Ramos (cell line): ENCODE data around the gene PLXNA2.

Experiments used
- in situ Hi-C: fragments of 300-500 bp; cut with MboI; formaldehyde crosslinking; loops from one replicate; pipeline ENCODE4 v1.14.3; 2022; ENCODE audit warnings: low sequenced_read_pairs; ENCODE audit not compliant: unreplicated experiment

Gene PLXNA2

GRCh38 chr1:208036918-208037766 lies 207.0 kb downstream of the PLXNA2 start:
- in situ Hi-C loops = no loop called here

- in situ Hi-C loops = no loop called here
Observed at GRCh38 chr1:208036106-208036808, 207.9 kb downstream of the PLXNA2 start.

- in situ Hi-C loops = no loop called here
Observed at GRCh38 chr1:208034135-208034534, 210.0 kb downstream of the PLXNA2 start.

GRCh38 chr1:208033236-208033635 lies 210.9 kb downstream of the PLXNA2 start:
- in situ Hi-C loops = no loop called here

GRCh38 chr1:208031932-208032320 lies 212.3 kb downstream of the PLXNA2 start:
- in situ Hi-C loops = no loop called here

- in situ Hi-C loops = no loop called here
Observed at GRCh38 chr1:208031316-208031931, 212.8 kb downstream of the PLXNA2 start.

- in situ Hi-C loops = no loop called here
Observed at GRCh38 chr1:208030288-208031091, 213.7 kb downstream of the PLXNA2 start.

- in situ Hi-C loops = no loop called here
Observed at GRCh38 chr1:208029381-208030287, 214.6 kb downstream of the PLXNA2 start.

GRCh38 chr1:208028526-208028925 lies 215.7 kb downstream of the PLXNA2 start:
- in situ Hi-C loops = no loop called here

- in situ Hi-C loops = no loop called here
Observed at GRCh38 chr1:208027861-208028260, 216.3 kb downstream of the PLXNA2 start.

GRCh38 chr1:208026880-208027438 lies 217.2 kb downstream of the PLXNA2 start:
- in situ Hi-C loops = no loop called here

GRCh38 chr1:208025031-208025430 lies 219.2 kb downstream of the PLXNA2 start:
- in situ Hi-C loops = no loop called here

- in situ Hi-C loops = no loop called here
Observed at GRCh38 chr1:208024406-208024805, 219.8 kb downstream of the PLXNA2 start.

- in situ Hi-C loops = no loop called here
Observed at GRCh38 chr1:208019257-208019656, 224.9 kb downstream of the PLXNA2 start.

- in situ Hi-C loops = no loop called here
Observed at GRCh38 chr1:208015255-208015654, 228.9 kb downstream of the PLXNA2 start.

GRCh38 chr1:208013210-208013609 lies 231.0 kb downstream of the PLXNA2 start:
- in situ Hi-C loops = no loop called here

- in situ Hi-C loops = no loop called here
Observed at GRCh38 chr1:208012721-208013120, 231.5 kb downstream of the PLXNA2 start.

GRCh38 chr1:208010487-208011071 lies 233.6 kb downstream of the PLXNA2 start:
- in situ Hi-C loops = no loop called here
